ENCODE results near the gene DCAF5. TPM values are rescaled to one million over a fixed set of nuclear protein-coding genes. Genes with fewer than 3 reads are reported as not detected.

Gene DCAF5
- total and polyA plus RNA-seq, 8 donors, result 15.9 to 30.4 (median 20.2) TPM

DNA sequence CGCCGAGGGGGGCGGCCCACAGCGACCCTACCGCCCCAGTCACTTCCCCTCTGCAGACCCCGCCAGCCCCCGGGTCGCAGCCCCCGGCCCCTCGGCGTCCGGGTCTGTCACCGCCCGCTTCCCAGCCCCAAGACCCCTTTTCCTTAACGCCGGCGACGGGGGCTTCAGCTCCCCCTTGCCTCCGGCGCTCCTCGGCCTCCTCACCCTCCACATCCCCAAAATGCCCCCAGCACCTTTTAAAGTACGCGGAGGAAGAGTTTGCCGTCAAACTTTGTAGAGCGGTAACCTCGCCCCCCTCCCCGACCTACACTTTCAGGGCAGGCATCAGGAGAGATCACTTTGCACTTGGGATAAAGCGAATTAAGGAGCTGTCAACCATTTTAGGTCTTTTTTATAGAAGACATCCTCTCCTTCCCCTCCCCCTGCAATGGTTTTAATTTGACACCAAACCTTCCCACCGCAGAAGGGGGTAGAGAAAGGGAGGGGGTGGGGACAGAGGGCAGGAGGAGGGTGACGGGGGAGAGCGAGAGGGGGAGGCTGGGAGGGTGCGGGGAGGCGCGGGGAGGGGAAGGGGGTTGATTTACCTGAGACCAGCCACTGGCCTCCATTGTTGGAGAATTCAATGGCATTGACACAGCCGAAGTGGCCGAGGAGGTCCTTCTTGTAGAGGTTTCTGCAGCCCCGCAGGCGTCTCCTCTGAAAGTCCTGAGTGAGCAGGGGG is 578 bp downstream of the DCAF5 start:
- Histone ChIP-seq H3K36me3 (no peaks in the 10 kb centered on the region), H3K27me3 (no peaks in the 10 kb centered on the region), H3K27ac (peak overlapping the region; percentile 83 to 98 (median 88)), H3K4me1 (peaks cover 13 to 32% (median 24%) of the 10 kb centered on the region in 3 donors), H3K9me3 (no peaks in the 10 kb centered on the region), H3K4me3 (peak overlapping the region; percentile 89 to 90 (median 90))
- TF ChIP-seq, protein P1, sequence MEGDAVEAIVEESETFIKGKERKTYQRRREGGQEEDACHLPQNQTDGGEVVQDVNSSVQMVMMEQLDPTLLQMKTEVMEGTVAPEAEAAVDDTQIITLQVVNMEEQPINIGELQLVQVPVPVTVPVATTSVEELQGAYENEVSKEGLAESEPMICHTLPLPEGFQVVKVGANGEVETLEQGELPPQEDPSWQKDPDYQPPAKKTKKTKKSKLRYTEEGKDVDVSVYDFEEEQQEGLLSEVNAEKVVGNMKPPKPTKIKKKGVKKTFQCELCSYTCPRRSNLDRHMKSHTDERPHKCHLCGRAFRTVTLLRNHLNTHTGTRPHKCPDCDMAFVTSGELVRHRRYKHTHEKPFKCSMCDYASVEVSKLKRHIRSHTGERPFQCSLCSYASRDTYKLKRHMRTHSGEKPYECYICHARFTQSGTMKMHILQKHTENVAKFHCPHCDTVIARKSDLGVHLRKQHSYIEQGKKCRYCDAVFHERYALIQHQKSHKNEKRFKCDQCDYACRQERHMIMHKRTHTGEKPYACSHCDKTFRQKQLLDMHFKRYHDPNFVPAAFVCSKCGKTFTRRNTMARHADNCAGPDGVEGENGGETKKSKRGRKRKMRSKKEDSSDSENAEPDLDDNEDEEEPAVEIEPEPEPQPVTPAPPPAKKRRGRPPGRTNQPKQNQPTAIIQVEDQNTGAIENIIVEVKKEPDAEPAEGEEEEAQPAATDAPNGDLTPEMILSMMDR (IDR thresholded peaks at IDR 0.05), result no peak
- DNase-seq (peak in 3 of 6 donors; percentile 23 to 62 (median 52)), FAIRE-seq (no peak), ATAC-seq (peak; percentile 25 to 44 (median 28))
- intact Hi-C loops (cut with DNase I), result no loop called here
- 0 to 1% methylated on average over 31 to 38 of the region's 38 CpGs for WGBS, 2 donors

DNA sequence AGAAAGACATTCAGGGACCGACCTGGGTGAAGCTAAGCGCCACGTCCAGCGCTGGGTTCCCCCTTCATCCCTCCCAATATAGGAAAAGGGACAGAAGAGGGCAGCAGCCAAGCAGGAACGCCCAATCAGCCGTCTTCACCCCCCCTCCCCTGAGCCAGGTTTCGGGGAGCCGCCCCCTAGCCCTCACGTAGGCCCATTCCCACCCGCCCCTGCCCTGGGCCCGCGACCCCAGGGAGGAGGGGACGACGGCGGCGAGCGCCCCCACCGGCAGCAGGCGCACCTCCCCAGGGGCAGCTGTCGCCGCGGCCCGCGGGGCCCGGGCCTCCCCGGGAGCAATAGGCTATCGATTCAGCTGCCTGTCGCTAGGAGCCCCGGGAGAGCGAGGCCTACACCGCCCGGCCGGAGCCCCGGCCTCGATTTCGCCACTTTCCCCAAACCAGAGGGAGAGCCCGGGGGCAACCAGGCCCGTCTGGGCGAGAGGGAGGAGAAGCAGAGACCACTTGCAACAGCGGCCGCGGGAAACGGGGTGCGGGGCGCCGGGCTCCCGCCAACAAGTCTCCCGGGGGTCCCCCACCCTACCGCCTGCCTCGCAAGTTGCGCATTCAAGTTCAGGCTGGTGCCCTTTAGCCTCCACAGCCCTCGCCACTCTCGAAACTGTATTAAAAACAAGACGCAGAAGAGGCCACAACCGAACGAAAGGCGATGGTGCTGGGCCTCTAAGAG is 1.3 kb downstream of the DCAF5 start:
- DNase-seq (peak; percentile 76 to 91 (median 79)), FAIRE-seq (no peak), ATAC-seq (peak; percentile 72 to 82 (median 74))
- no peaks in the 10 kb centered on the region for H3K27me3 ChIP-seq
- intact Hi-C loops (cut with DNase I), result no loop called here
- no peaks in the 10 kb centered on the region for H3K36me3 ChIP-seq
- peak overlapping the region; percentile 83 to 98 (median 88) for H3K27ac ChIP-seq
- TF ChIP-seq, protein P1 (IDR thresholded peaks at IDR 0.05), result peak; percentile 18 to 29 (median 21)
- WGBS, 2 donors, result 0 to 1% methylated on average over 46 to 57 of the region's 57 CpGs
- H3K4me3 ChIP-seq, result peak overlapping the region; percentile 89 to 90 (median 90)
- no peaks in the 10 kb centered on the region for H3K9me3 ChIP-seq
- H3K4me1 ChIP-seq, result peaks cover 13 to 38% (median 26%) of the 10 kb centered on the region in 3 donors

DNA sequence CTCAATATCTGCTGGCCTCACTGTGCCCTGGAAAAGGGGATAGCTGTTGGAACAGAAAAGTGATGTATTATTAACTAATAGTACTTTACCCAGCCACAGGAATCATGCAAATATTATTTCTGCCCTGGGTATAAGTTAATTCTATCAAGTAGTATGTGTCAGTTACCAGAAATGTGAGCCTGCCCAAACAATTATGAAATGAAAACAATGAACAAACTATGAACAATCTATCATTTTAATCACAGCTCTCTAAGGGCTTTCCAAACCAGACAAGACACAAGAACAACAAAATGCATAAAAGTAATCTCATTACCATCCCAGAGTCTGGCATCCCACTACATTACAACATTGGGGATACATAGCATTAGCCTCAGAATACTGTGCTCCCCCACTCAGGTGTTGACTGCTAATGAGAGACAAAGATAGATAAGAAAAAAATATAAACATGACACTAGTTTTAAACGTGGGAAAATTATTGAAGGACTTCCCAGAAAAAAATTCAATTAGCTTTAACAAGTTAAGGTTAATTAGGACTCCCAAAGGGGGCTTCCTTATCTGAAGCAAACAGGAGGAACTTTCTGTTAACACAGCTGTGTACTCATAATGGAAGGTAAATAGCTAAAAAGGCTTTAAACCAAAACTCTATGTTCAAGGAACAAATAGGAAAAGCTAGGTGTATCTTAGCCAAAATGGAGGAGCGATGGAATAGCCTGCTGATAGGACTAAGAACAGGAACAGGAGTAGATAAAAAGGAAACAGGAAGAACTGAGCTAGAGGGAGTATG is 3.3 kb downstream of the DCAF5 start:
- Histone ChIP-seq H3K4me3 (no peak overlapping the region), H3K9me3 (no peaks in the 10 kb centered on the region), H3K27ac (peak overlapping the region in 1 of 4 donors; percentile 39), H3K4me1 (peaks cover 13 to 42% (median 38%) of the 10 kb centered on the region in 3 donors), H3K27me3 (no peaks in the 10 kb centered on the region), H3K36me3 (no peaks in the 10 kb centered on the region)
- WGBS, 2 donors, result 10 to 13% methylated on average over 2 of the region's 2 CpGs
- no peak for FAIRE-seq
- DNase-seq, result no peak
- TF ChIP-seq, protein P1 (IDR thresholded peaks at IDR 0.05), result no peak
- ATAC-seq, result no peak
- intact Hi-C loops (cut with DNase I), result no loop called here

DNA sequence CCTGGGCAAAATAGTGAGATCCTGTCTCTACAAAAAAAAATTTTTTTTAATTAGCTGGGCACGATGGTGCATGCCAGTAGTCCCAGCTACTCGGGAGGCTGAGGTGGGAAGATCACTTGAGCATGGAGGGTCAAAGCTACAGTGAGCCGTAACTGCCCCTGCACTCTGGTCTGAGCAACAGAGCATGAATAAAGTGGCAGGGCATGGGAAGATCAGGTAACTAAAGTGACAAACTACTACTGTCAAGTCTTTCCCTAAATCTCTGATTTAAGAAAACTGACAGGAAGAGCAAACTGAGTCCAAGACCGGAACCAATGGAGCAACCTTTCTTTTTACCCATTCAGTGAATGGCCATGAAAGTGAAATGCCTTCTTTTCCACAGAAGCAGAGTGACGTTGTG is 10.8 kb downstream of the DCAF5 start:
- Histone ChIP-seq H3K9me3 (no peaks in the 10 kb centered on the region), H3K4me1 (peaks cover 0 to 17% (median 14%) of the 10 kb centered on the region in 3 donors), H3K27me3 (no peaks in the 10 kb centered on the region), H3K27ac (no peak overlapping the region), H3K4me3 (no peak overlapping the region), H3K36me3 (no peaks in the 10 kb centered on the region)
- DNase-seq (no peak), ATAC-seq (no peak), FAIRE-seq (no peak)
- intact Hi-C loops (cut with DNase I), result no loop called here
- TF ChIP-seq, protein P1 (IDR thresholded peaks at IDR 0.05), result no peak
- WGBS, 2 donors, result 91 to 92% methylated on average over 5 of the region's 5 CpGs

Measured in pancreas (tissue), 10 donors.